Body of pancreas (tissue), 4 donors: ENCODE results near the gene IGHMBP2. TPM values are rescaled to one million over a fixed set of nuclear protein-coding genes. Genes with fewer than 3 reads are reported as not detected.

Source experiments
- ATAC-seq: fragments of 150-250 bp; one replicate; pipeline ENCODE4 v1.9.1; 2016
- DNase-seq, 4 donors: peaks; one replicate each; pipeline ENCODE4 v3.0.0-alpha.2; 2019
- H3K27ac ChIP-seq, 4 donors: fragments of 200-600 bp; sonication (generic); 1 replicate in 3 of 4; 2 replicates in 1 of 4; pipeline versions ENCODE4 v1.5.1 to v1.6.1; 2016 to 2019; ENCODE audit warnings: mild to moderate bottlenecking in 1 of 4, mixed read lengths in 1 of 4, moderate library complexity in 1 of 4
- H3K27me3 ChIP-seq, 2 donors: fragments of 200-600 bp; sonication (generic); one replicate each; pipeline ENCODE4 v1.6.0; 2016; ENCODE audit warnings: mild to moderate bottlenecking in 1 of 2
- H3K36me3 ChIP-seq, 2 donors: fragments of 200-600 bp; sonication (generic); replicated peaks in 1 of 2; 2 replicates each; pipeline ENCODE4 v1.5.1; 2016; ENCODE audit warnings: low read depth in 2 of 2; ENCODE audit not compliant: insufficient read depth in 1 of 2
- H3K4me1 ChIP-seq: fragments of 200-600 bp; sonication (generic); one replicate; pipeline ENCODE4 v1.6.0; 2016
- H3K4me3 ChIP-seq, 2 donors: fragments of 200-600 bp; sonication (generic); 1 replicate in 1 of 2; 2 replicates in 1 of 2; pipeline ENCODE4 v1.5.1; 2016 to 2019
- H3K9me3 ChIP-seq, 3 donors: fragments of 200-600 bp; sonication (generic); 1 replicate in 2 of 3; 2 replicates in 1 of 3; pipeline ENCODE4 v1.5.1; 2016
- CTCF ChIP-seq, 7 experiments: fragments of 450-650 bp in 4 of 7; fragments of 200-600 bp in 3 of 7; sonication (generic) in 3 of 7; IDR thresholded peaks; one replicate each; pipeline ENCODE4 v1.5.1; 2016 to 2019; ENCODE audit warnings: antibody characterized with exemption in 7 of 7
- POLR2A ChIP-seq, 3 donors: fragments of 450-650 bp; IDR thresholded peaks; one replicate each; pipeline ENCODE4 v1.6.1; 2016; ENCODE audit warnings: antibody characterized with exemption in 3 of 3, mild to moderate bottlenecking in 2 of 3
- WGBS, 2 donors: methylation state at CpG; one replicate each; pipeline ENCODE4 v1.1.5; 2017; 5-methylcytosine and 5-hydroxymethylcytosine counted together
- intact Hi-C: fragments of 100-400 bp; cut with DNase I; formaldehyde crosslinking; loops from one replicate; pipeline ENCODE4 v1.15.1; 2023
- total RNA-seq, 2 donors: library from RNA; depleted of rRNA; stranded (reverse); fragments of >200 nt; gene quantifications; one replicate each; pipeline ENCODE4 v1.1.0, GENCODE V29; 2016

Gene IGHMBP2
- total RNA-seq, 2 donors from 2014 or later: 6.2 to 17.1 TPM

GRCh38 chr11:68857037-68857586 is 46.6 kb upstream of the IGHMBP2 start:
- ATAC-seq: no peak
- intact Hi-C loops: no loop called here

GRCh38 chr11:68859123-68859522 is 44.6 kb upstream of the IGHMBP2 start:
- Histone ChIP-seq H3K36me3 (no peaks in the 10 kb centered on the region), H3K27me3 (no peaks in the 10 kb centered on the region), H3K9me3 (no peaks in the 10 kb centered on the region), H3K4me3 (no peak overlapping the region), H3K4me1 (peaks cover 21% of the 10 kb centered on the region), H3K27ac (no peak overlapping the region)
- intact Hi-C loops: no loop called here
- no peak for ATAC-seq
- 78 to 81% methylated on average over 8 of the region's 8 CpGs for WGBS, 2 donors
- TF ChIP-seq CTCF (IDR thresholded peaks at IDR 0.05) (no peak), POLR2A (IDR thresholded peaks at IDR 0.05) (no peak)
- DNase-seq: no peak

More at GRCh38 chr11:68857037-68857586, 46.6 kb upstream of the IGHMBP2 start:
- 84 to 86% methylated on average over 8 of the region's 8 CpGs for WGBS, 2 donors
- Histone ChIP-seq H3K27me3 (no peaks in the 10 kb centered on the region), H3K36me3 (no peaks in the 10 kb centered on the region), H3K4me3 (no peak overlapping the region), H3K9me3 (no peaks in the 10 kb centered on the region), H3K4me1 (peaks cover 21% of the 10 kb centered on the region), H3K27ac (no peak overlapping the region)
- no peak for TF ChIP-seq CTCF (IDR thresholded peaks at IDR 0.05)
- no peak for TF ChIP-seq POLR2A (IDR thresholded peaks at IDR 0.05)
- no peak for DNase-seq

- Histone ChIP-seq H3K27ac (no peak overlapping the region), H3K36me3 (no peaks in the 10 kb centered on the region), H3K27me3 (no peaks in the 10 kb centered on the region), H3K9me3 (no peaks in the 10 kb centered on the region), H3K4me1 (peaks cover 3% of the 10 kb centered on the region), H3K4me3 (no peak overlapping the region)
- ATAC-seq (no peak), DNase-seq (no peak)
- no peak for TF ChIP-seq CTCF (IDR thresholded peaks at IDR 0.05)
- no peak for TF ChIP-seq POLR2A (IDR thresholded peaks at IDR 0.05)
- intact Hi-C loops: no loop called here
- WGBS, 2 donors: 78 to 81% methylated on average over 6 of the region's 6 CpGs
These were observed 41.3 kb upstream of the IGHMBP2 start for GRCh38 chr11:68862421-68862820.

- no peak overlapping the region for H3K27ac ChIP-seq
- H3K9me3 ChIP-seq: no peaks in the 10 kb centered on the region
- TF ChIP-seq CTCF (IDR thresholded peaks at IDR 0.05) (no peak), POLR2A (IDR thresholded peaks at IDR 0.05) (no peak)
- DNase-seq: no peak
- H3K4me1 ChIP-seq: no peaks in the 10 kb centered on the region
- no peak for ATAC-seq
- H3K27me3 ChIP-seq: no peaks in the 10 kb centered on the region
- H3K4me3 ChIP-seq: no peak overlapping the region
- intact Hi-C loops: no loop called here
- WGBS, 2 donors: 89 to 95% methylated on average over 2 to 3 of the region's 3 CpGs
- H3K36me3 ChIP-seq: no peaks in the 10 kb centered on the region
These were observed 40.0 kb upstream of the IGHMBP2 start for GRCh38 chr11:68863553-68864265.

- intact Hi-C loops: no loop called here
- no peak for TF ChIP-seq CTCF (IDR thresholded peaks at IDR 0.05)
- no peak for TF ChIP-seq POLR2A (IDR thresholded peaks at IDR 0.05)
- H3K4me3 ChIP-seq: no peak overlapping the region
- 90 to 95% methylated on average over 5 to 11 of the region's 11 CpGs for WGBS, 2 donors
- DNase-seq (no peak), ATAC-seq (no peak)
- H3K9me3 ChIP-seq: no peaks in the 10 kb centered on the region
- no peaks in the 10 kb centered on the region for H3K4me1 ChIP-seq
- no peaks in the 10 kb centered on the region for H3K27me3 ChIP-seq
- no peaks in the 10 kb centered on the region for H3K36me3 ChIP-seq
- H3K27ac ChIP-seq: no peak overlapping the region
These were observed 38.5 kb upstream of the IGHMBP2 start for GRCh38 chr11:68865241-68865640.
